NCI-H510A (cell line): ENCODE data around the gene RSL1D1.

ENCODE experiments used
- DNase-seq: peaks from one replicate; lab custom pipeline; 2025; lab: John Stamatoyannopoulos, UW

Gene RSL1D1

DNA sequence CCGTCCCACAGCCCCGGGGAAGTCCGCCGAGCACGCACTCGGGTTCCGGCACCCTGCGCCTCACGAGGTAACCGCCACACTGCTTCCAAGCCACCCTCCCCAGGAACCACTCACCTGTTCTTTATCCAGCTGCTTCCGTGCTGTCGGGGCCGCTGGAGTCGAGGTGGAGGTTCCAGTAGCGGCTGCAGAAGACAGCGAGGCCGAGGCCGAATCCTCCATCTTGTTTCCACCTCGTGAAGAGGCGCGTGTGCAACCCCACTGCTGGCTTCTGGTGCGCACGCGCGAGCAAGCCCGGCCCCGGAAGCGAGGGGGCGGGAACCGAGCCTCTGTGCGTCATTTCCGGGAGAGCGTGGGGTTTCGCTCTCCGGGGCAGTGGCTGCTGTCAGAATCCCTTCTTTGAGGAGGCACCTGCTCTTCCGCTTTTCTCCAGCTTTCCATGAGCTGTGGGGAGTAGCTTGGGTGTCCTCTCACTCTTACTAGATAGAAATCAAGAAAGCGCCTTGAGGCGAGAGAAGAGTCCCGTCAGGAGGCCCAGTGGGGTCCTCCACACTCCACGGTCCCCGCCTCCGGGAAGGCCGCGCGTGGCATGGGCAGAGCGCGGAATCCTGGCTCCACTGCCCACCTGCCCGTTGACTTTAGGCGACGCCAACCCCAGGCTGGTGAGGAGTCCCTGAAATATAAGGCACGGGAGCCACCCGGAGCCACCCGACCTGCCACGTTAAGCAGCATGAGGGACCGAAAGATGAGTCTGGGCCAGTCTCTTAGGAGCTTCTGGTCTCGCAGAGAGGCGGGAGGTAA is at the start of gene RSL1D1:
Gene RSL1D1 (minus strand): TSS at position 249 of the 798 bp plus-strand sequence. CDS start 30 bp downstream, at position 219.
- peak; percentile 56 for DNase-seq

GRCh38 chr16:11901091-11901490 is 49.7 kb upstream of the RSL1D1 start:
- DNase-seq = no peak

GRCh38 chr16:11896486-11897176 is 45.3 kb upstream of the RSL1D1 start:
- DNase-seq = no peak

DNA sequence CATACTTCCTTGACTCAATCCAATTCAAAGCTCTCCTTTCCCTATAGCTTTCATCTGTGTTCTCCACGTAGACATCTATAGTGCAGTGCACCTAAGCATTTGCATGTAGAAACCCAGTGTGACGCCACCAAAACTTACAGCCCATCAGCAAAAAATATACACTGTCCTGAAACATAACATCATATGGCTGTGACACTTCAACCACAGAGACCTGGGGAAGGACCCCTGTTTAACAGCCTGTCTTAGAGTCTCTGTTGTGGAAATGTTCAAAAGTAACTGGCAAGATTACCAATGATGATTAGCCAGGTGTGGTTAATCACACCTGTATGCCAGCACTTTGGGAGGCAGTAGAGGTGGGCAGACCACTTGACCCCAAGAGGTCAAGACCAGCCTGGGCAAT is 42.2 kb upstream of the RSL1D1 start:
- DNase-seq = no peak

DNA sequence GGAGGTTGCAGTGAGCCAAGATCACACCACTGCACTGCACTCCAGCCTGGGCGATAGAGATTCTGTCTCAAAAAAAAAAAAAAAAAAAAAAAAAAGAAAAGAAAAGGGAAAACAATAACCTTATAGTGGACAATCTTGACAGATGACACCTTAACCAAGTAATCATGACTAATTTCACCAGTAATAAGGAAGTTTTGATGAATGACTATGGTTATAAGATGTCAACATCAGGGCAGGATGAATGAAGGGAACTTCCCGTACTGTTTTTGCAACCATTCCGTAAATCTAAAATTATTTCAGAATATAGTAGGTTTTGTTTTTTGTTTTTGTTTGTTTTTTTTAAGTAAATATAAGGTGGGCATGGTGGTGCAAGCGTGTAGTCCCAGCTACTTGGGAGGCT is 41.4 kb upstream of the RSL1D1 start:
- DNase-seq = no peak

DNA sequence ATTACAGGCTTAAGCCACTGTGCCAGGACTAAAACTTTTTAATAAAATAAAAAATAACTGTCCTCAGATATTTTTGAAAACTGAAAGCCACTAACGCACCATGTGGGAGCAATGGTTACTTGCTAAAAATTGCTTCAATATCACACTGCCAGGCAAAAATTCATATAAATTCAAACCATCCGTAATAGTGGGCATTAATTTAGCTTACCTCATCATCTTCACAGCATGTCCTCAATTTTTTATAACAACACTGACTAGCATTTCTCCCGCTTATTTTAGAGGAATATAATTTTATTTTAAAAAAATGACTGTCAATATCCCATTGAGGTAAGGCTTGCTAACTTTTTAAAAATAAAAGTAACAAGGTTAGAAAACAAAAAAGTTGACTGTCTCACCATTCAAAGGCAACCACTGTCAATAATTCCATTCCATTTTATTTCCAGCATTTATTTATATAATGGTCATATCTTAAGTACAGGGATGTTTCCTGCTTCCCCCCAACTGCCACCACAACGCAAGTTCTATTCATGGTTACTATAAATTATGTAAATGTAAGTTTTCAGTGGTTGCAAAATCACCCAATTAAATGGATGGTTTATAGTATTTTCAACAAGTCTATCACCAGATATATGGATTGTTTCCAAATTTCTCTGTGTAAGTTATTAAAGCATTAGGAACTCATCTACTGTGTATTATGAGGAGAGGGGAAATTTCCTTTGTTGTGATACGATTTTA is 39.1 kb upstream of the RSL1D1 start:
- no peak for DNase-seq

- DNase-seq = no peak
Observed at GRCh38 chr16:11886881-11887280, 35.5 kb upstream of the RSL1D1 start.

- DNase-seq = no peak
Observed at GRCh38 chr16:11884035-11884434, 32.7 kb upstream of the RSL1D1 start.

DNA sequence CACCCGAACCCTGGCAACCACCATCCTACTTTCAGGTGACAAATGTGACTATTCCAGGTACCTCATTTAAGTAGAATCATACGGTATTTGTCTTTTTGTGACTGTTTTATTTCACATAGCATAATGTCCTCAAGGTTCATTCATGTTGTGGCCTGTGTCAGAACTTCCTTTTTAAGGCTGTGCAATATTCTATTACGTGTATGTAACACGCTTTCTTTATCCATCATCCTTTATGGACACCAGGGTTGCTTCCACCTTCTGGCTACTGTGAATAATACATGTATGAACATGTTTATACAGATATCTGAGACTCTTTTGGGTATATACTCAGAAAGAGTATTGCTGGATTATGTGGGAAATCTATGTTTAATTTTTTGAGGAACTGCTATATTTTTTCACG is 28.7 kb upstream of the RSL1D1 start:
- no peak for DNase-seq

DNA sequence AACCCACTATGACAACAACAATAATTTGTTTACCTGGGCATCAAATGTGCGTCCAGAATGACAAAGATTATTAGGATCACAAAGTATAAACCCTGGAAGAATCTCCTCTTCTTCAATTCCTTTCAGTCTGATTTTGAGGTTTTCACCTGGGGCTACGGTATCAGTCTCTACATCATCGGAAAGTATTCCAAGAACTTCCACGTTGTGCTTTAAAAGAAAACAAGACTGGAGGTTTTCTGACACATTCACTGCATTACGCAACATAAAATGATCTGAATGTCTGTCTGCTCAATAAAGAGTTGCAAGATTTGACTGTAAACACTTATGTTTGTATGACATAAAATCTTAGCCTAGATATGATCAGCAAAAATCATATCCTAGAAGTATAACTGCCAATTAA is 26.0 kb upstream of the RSL1D1 start:
- no peak for DNase-seq

- no peak for DNase-seq
Observed at GRCh38 chr16:11876306-11876705, 25.0 kb upstream of the RSL1D1 start.

DNA sequence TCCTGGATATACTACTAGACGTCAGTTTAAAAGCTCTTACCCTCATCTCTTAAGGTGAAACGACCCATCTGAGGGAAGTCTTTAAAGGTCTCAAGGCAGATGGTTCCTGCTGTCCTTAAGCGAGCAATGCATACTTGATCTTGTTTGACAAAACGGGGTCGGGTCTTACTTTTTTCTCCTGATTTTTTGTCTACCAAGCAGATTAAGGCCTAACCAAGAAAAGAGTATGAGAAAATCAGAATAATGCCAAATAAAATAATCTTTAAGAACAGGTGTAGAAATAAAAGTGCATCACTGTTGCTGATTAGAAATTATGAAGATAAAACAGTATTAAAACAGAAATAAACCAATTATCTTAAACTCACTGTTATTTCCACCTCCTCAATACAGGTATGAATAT is 24.4 kb upstream of the RSL1D1 start:
- no peak for DNase-seq

GRCh38 chr16:11871193-11871592 is 19.9 kb upstream of the RSL1D1 start:
- no peak for DNase-seq

- no peak for DNase-seq
Observed at GRCh38 chr16:11870399-11870798, 19.1 kb upstream of the RSL1D1 start.

DNA sequence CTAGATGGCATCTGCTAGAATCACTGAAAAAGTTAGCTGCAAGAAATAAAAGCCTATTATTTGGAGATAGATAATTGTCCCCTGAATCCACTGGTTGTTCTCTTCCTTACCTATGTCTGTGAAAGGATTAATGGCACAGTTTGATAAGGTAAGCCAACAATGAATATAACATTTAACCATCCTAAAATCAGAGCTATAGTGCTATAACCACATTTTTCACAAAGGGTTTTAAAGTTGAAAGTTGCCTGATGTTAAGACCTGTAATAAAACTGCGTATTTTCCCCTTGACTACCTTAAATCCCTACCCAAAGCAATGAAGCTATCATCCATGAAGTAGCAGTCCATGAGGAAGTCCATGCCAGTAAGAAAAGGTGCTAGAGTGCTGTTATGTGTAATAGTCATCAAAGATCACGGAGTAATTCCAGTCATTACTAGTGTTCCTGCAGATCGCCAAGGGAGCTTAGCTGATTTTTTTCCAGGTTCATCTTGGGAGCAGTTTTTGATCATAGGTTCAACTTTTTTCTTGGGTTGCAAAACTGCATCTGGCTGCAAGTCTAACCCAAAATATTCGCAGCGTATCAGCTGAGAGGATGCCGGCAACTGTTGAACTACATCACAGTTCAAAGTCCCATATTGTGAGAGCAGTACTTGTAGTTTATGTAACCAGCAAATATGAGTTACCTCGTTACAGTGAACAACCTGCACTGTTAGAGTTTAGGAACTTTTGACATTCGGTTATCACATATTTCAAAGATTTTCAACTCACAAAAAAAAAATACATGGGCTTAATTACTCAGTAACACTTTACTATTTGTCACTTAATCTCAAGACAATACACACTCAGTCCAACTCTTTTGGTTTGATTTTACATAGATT is 18.2 kb upstream of the RSL1D1 start:
- DNase-seq = no peak

DNA sequence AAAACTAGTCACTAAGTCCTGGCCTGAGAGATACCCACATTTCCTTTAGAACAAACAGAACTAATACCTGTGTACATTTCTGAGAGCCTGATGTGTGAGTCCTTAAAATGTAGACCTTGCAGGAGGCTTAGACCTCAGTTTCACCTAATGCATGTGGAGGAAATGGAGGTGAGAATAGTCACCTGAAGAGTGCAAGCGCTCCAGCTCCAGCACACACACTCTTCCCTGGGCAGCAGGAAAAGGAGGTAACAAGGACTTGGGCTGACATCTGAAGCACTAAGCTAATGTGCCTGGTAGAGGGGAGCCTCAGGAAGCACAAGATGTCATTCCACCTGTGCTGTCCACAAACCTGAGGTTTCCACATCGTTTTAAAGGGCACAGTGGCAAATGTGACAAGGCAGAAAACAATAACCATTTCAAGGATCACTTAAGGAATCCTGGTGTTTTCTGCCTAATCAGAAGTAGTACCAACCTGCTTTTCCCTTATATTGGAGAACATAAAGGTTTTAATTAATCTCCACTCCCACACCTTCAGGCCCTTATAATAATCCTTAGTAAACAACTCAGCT is 17.2 kb upstream of the RSL1D1 start:
- no peak for DNase-seq

- DNase-seq = no peak
Observed at GRCh38 chr16:11862489-11862888, 11.1 kb upstream of the RSL1D1 start.

GRCh38 chr16:11857161-11857560 is 5.8 kb upstream of the RSL1D1 start:
- no peak for DNase-seq

DNA sequence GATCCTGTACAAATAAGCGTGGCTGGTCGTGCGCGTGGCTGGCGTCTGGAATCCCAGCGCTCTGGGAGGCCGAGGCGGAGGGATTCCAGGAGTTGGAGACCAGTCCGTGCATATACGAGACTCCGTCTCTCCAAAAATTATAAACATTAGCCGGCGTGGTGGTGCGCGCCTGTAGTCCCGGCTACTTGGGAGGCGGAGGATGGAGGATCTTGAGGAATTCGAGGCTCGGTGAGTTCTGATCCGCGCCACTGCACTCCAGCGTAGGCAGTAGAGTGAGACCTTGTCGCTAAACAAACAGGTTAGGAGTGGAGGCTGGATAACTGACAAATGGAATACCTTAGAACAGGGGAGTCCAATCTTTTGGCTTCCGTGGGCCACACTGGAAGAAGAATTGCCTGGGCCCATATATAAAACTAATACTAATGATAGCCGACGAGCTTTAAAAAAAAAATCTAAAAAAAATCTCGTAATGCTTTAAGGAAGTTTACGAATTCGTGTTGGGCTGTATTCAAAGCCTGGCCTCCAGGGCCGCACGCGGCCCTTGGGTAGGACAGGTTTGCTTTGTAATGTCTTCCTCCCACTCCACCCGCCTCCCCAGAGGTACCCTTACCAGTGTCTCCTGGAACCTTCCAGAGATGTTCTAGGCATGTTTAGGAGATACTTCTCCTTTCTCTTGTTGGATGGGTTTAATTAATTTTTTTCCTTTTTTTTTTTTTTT is 909 bp upstream of the RSL1D1 start:
- DNase-seq = no peak

- no peak for DNase-seq
Observed at GRCh38 chr16:11848842-11849241, 2.5 kb downstream of the RSL1D1 start.

- DNase-seq = no peak
Observed at GRCh38 chr16:11844499-11844898, 6.8 kb downstream of the RSL1D1 start.
